Endothelial cell of umbilical vein (primary cell): ENCODE measurements around the gene ZYX. TPM values are rescaled to one million over a fixed set of nuclear protein-coding genes. Genes with fewer than 3 reads are reported as not detected.

Experiments used
- BruUV-seq: library from RNA; stranded (reverse); fragments of 400-500 nt; replicated peaks from 2 replicates; lab custom pipeline; 2021; lab: Mats Ljungman, UMichigan
- CTCF ChIA-PET: fragments of 300-600, 350-600 bp; sonication (Branson Sonifier 250); formaldehyde crosslinking; loops from one replicate; lab custom pipeline; 2021; ENCODE audit warnings: antibody characterized with exemption, inconsistent platforms; lab: Charles Lee
- POLR2A ChIA-PET: fragments of 300-600, 350-600 bp; sonication (Branson Sonifier 250); formaldehyde crosslinking; loops from one replicate; lab custom pipeline; 2021; ENCODE audit warnings: antibody characterized with exemption, inconsistent platforms; lab: Charles Lee
- DNase-seq: peaks from one replicate; pipeline ENCODE4 v3.0.0-alpha.2; 2011; ENCODE audit warnings: low read depth, low spot score
- FAIRE-seq: peaks from 2 replicates; lab custom pipeline; 2011; peaks lifted over from hg19 to GRCh38; lab: Jason Lieb, UNC
- H2AFZ ChIP-seq: 2 replicates; pipeline ENCODE4 v1.6.0; 2012; ENCODE audit warnings: low read depth, low read length, control low read depth, inconsistent platforms
- H3K27ac ChIP-seq: 2 replicates; pipeline ENCODE4 v1.5.1; 2011; ENCODE audit warnings: low read depth, mild to moderate bottlenecking, control low read depth, low read length, moderate library complexity; ENCODE audit not compliant: insufficient read depth
- H3K27me3 ChIP-seq, 2 experiments: 2 replicates each; pipeline versions ENCODE4 v1.6.0 to v1.6.1; 2011; ENCODE audit warnings: low read length in 2 of 2, mixed read lengths in 1 of 2; ENCODE audit not compliant: control insufficient read depth in 2 of 2, insufficient read depth in 2 of 2
- H3K36me3 ChIP-seq, 2 experiments: 2 replicates in 1 of 2; 3 replicates in 1 of 2; pipeline ENCODE4 v1.5.1; 2011; ENCODE audit warnings: low read length in 2 of 2, mild to moderate bottlenecking in 1 of 2, moderate library complexity in 1 of 2; ENCODE audit not compliant: control insufficient read depth in 2 of 2, insufficient read depth in 2 of 2; ENCODE audit errors: extremely low read depth in 1 of 2
- H3K4me1 ChIP-seq: 3 replicates; pipeline ENCODE4 v1.5.1; 2011; ENCODE audit warnings: mild to moderate bottlenecking, low read length; ENCODE audit not compliant: control insufficient read depth, insufficient read depth; ENCODE audit errors: extremely low read depth
- H3K4me2 ChIP-seq: 2 replicates; pipeline ENCODE4 v1.6.1; 2011; ENCODE audit warnings: low read length, control low read depth, mixed read lengths; ENCODE audit not compliant: insufficient read depth
- H3K4me3 ChIP-seq, 3 experiments: fragments of 200-600 bp in 1 of 3; sonication (generic), shearing (Covaris generic) in 1 of 3; replicated peaks in 1 of 3; 2 replicates each; pipeline ENCODE4 v1.5.1; 2011 to 2016; ENCODE audit warnings: control low read depth in 3 of 3, low read length in 3 of 3, mild to moderate bottlenecking in 2 of 3, inconsistent platforms in 1 of 3, low read depth in 1 of 3, moderate library complexity in 1 of 3; ENCODE audit not compliant: insufficient read depth in 1 of 3
- H3K79me2 ChIP-seq: 2 replicates; pipeline ENCODE4 v1.6.0; 2012; ENCODE audit warnings: low read length, inconsistent platforms; ENCODE audit not compliant: control insufficient read depth, insufficient read depth
- H3K9ac ChIP-seq: replicated peaks from 2 replicates; pipeline ENCODE3; 2011; ENCODE audit warnings: low read length, control low read depth; ENCODE audit not compliant: insufficient read depth; ENCODE audit errors: extremely low read depth
- H3K9me1 ChIP-seq: replicated peaks from 3 replicates; pipeline ENCODE4 v1.6.0; 2011; ENCODE audit warnings: mild to moderate bottlenecking, low read length; ENCODE audit not compliant: control insufficient read depth, insufficient read depth; ENCODE audit errors: extremely low read depth
- H3K9me3 ChIP-seq: replicated peaks from 2 replicates; pipeline ENCODE4 v1.5.1; 2012; ENCODE audit warnings: low read length, inconsistent platforms; ENCODE audit not compliant: control insufficient read depth, insufficient read depth
- H4K20me1 ChIP-seq: replicated peaks from 2 replicates; pipeline ENCODE3; 2011; ENCODE audit warnings: mild to moderate bottlenecking, low read length; ENCODE audit not compliant: control insufficient read depth, insufficient read depth; ENCODE audit errors: extremely low read depth
- EZH2 ChIP-seq: IDR thresholded peaks from 2 replicates; pipeline ENCODE4 v1.6.1; 2012; ENCODE audit warnings: borderline replicate concordance, low read depth, mild to moderate bottlenecking, moderate library complexity, low read length, inconsistent platforms; ENCODE audit not compliant: severe bottlenecking
- FOS ChIP-seq: IDR thresholded peaks from 2 replicates; pipeline ENCODE4 v1.6.1; 2011; ENCODE audit warnings: mild to moderate bottlenecking, low read length, moderate library complexity, borderline replicate concordance; ENCODE audit not compliant: insufficient read depth
- GATA2 ChIP-seq: IDR thresholded peaks from 2 replicates; pipeline ENCODE4 v1.7.0; 2011; ENCODE audit warnings: low read depth, mild to moderate bottlenecking, moderate library complexity, mixed read lengths, low read length; ENCODE audit not compliant: insufficient read length, insufficient read depth
- JUN ChIP-seq: IDR thresholded peaks from 2 replicates; pipeline ENCODE4 v1.6.1; 2011; ENCODE audit warnings: borderline replicate concordance, low read depth; ENCODE audit not compliant: insufficient read length, insufficient read depth
- MYC ChIP-seq: IDR thresholded peaks from one replicate; pipeline ENCODE4 v1.6.1; 2011; ENCODE audit warnings: mild to moderate bottlenecking, low read depth, low read length
- POLR2A ChIP-seq: IDR thresholded peaks from 2 replicates; pipeline ENCODE4 v1.6.1; 2012; ENCODE audit warnings: low read depth, mild to moderate bottlenecking, control low read depth, low read length
- POLR2AphosphoS5 ChIP-seq: IDR thresholded peaks from 2 replicates; pipeline ENCODE4 v1.6.1; 2012; ENCODE audit warnings: low read depth, mild to moderate bottlenecking, control low read depth, low read length, moderate library complexity; ENCODE audit not compliant: insufficient read depth
- dilution Hi-C: fragments of 300-500 bp; cut with MboI; formaldehyde crosslinking; loops from one replicate; pipeline ENCODE4 v1.15.0; 2019; ENCODE audit warnings: low sequenced_read_pairs; ENCODE audit not compliant: extremely low pct_ligation_motif_present
- intact Hi-C: fragments of 100-400 bp; cut with micrococcal nuclease; formaldehyde crosslinking; loops from one replicate; pipeline ENCODE4 v1.10.0; 2022
- polyA plus RNA-seq, 4 experiments: library from polyadenylated mRNA; depleted of rRNA in 3 of 4; stranded (reverse) in 3 of 4; unstranded in 1 of 4; fragments of >200 nt; gene quantifications; 2 replicates each; pipeline versions ENCODE4 v1.2.1 to v1.2.3, GENCODE V29; 2011 to 2012; ENCODE audit warnings: missing spikeins in 1 of 4
- total RNA-seq: library from RNA; stranded (reverse); gene quantifications from 2 replicates; pipeline ENCODE4 v1.2.3, GENCODE V29; 2021
- TF ChIP-seq, protein P1 (sequence below): IDR thresholded peaks from 2 replicates; pipeline ENCODE4 v1.6.1; 2011; ENCODE audit not compliant: insufficient read depth, insufficient read length
- TF ChIP-seq, protein P2 (sequence below), 2 donors: IDR thresholded peaks; 1 replicate in 1 of 2; 2 replicates in 1 of 2; pipeline ENCODE4 v1.5.1; 2011; ENCODE audit warnings: low read length in 2 of 2, mild to moderate bottlenecking in 2 of 2, moderate library complexity in 2 of 2, control low read depth in 1 of 2, inconsistent platforms in 1 of 2, low read depth in 1 of 2; ENCODE audit not compliant: insufficient read depth in 1 of 2; ENCODE audit errors: extremely low read depth in 1 of 2

ZYX gene
- total and polyA plus RNA-seq, 2 donors (not counting 3 experiments of a cell fraction or from before 2014, with no cell fraction given), result 196 to 545 TPM

DNA sequence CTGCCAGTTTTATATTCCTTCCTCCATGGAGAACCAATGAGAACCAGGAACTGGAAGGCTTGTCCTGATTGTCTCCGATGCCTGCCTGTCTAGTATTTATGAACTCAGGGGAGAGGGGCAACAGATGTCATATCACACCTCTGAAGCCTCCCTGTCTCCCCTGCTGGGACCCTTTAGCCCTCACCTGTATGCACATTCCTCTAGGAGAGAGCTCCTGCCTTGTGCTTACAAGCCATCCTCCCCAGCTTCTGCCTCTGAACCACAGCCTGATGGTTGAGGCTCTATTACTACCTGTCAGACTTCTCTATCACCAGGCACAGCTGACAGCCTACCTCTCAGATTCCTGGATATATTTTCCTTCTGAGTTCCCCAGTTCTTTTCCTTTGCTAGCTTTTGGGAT lies 12.8 kb upstream of the ZYX start:
- FAIRE-seq (no peak), DNase-seq (no peak)
- ChIA-PET CTCF (interaction anchor here (1.0 to 2.7 kb wide), 5 partner anchors 8 to 128 kb away, joined by 3 to 21 read pairs (median 4); no protein-coding TSS in a partner anchor), POLR2A (no interaction called here)
- no peaks in the 10 kb centered on the region for H3K79me2 ChIP-seq
- H3K27me3 ChIP-seq, result peaks cover 13 to 23% of the 10 kb centered on the region in 2 experiments
- H3K36me3 ChIP-seq, result no peaks in the 10 kb centered on the region
- intact Hi-C loops, result no loop called here
- dilution Hi-C loops, result no loop called here
- TF ChIP-seq FOS (no peak), GATA2 (no peak), MYC (no peak), POLR2A (no peak), POLR2AphosphoS5 (no peak), JUN (no peak), EZH2 (no peak)
- TF ChIP-seq, protein P1, sequence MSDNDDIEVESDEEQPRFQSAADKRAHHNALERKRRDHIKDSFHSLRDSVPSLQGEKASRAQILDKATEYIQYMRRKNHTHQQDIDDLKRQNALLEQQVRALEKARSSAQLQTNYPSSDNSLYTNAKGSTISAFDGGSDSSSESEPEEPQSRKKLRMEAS, result no peak
- TF ChIP-seq, protein P2, sequence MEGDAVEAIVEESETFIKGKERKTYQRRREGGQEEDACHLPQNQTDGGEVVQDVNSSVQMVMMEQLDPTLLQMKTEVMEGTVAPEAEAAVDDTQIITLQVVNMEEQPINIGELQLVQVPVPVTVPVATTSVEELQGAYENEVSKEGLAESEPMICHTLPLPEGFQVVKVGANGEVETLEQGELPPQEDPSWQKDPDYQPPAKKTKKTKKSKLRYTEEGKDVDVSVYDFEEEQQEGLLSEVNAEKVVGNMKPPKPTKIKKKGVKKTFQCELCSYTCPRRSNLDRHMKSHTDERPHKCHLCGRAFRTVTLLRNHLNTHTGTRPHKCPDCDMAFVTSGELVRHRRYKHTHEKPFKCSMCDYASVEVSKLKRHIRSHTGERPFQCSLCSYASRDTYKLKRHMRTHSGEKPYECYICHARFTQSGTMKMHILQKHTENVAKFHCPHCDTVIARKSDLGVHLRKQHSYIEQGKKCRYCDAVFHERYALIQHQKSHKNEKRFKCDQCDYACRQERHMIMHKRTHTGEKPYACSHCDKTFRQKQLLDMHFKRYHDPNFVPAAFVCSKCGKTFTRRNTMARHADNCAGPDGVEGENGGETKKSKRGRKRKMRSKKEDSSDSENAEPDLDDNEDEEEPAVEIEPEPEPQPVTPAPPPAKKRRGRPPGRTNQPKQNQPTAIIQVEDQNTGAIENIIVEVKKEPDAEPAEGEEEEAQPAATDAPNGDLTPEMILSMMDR (IDR thresholded peaks at IDR 0.05; ENCODE audit: extremely low read depth in 1 of 2, insufficient read depth in 1 of 2, low read depth in 1 of 2, low read length in 2 of 2), result no peak
- H2AFZ ChIP-seq, result no peak overlapping the region
- no peak overlapping the region for H3K4me2 ChIP-seq
- BruUV-seq, result no TSS peak
- no peaks in the 10 kb centered on the region for H3K9me1 ChIP-seq
- H3K9me3 ChIP-seq, result no peaks in the 10 kb centered on the region
- no peak overlapping the region for H3K9ac ChIP-seq
- H3K27ac ChIP-seq, result no peak overlapping the region
- no peaks in the 10 kb centered on the region for H4K20me1 ChIP-seq
- peaks cover 17% of the 10 kb centered on the region for H3K4me1 ChIP-seq
- no peak overlapping the region for H3K4me3 ChIP-seq
